GM21737 (cell line): ENCODE measurements around the gene TCP11X2.
"Not testable (repeated sequence)": the region's sequence is repeated elsewhere in the genome, so short reads cannot be mapped to it uniquely, and the experiment has no call there.

Source experiments
- ATAC-seq: cut with Tn5 transposase; IDR thresholded peaks from one replicate; pipeline ENCODE4 v1.9.1; 2021; ENCODE audit warnings: mild to moderate bottlenecking, moderate library complexity; ENCODE audit not compliant: unreplicated experiment

TCP11X2 gene

DNA sequence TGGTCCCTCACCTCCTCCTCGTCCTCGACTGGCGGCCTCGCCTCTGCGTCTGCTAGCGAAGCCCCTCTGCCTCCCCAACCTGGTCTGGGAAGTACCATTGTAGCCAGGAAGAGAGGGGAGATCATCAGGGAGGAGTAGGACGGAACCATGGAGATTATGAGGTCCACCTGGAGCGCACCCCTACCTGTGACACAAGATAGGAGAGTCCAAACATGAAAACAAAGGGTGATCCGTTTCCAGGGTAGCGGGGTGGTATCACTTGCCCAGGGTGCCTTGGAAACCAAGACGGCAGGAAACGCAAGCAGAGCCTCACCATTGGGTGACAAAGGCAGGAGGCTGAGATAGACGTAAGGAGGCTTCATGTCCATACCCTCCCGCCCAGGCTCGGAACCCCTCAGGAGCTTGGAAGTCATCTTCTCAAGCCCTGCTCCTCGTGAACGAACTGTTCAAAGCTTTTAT, at the start of gene TCP11X2:
TSS of gene TCP11X2 (minus strand) at position 51 of the 459 bp plus-strand sequence.
- ATAC-seq = not testable (repeated sequence)

DNA sequence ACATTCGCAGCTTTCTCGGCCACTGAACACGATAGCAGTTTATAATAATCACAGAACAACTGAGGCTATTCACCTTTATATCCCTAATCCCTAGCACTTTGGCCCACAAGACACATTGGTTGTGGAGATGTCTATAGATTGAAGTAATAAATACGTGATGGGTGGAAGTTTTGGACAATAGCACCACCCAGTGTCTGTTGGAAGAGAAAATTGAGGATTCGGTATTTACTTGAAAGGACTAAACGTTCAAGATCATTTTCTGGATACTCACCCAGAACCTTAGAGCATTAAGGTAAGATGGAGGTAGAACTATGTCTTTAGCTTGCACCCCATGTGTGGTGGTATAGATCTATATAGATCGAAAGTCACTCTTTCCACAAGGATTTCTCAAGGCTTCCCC, 45.7 kb upstream of the TCP11X2 start:
- ATAC-seq = no peak

DNA sequence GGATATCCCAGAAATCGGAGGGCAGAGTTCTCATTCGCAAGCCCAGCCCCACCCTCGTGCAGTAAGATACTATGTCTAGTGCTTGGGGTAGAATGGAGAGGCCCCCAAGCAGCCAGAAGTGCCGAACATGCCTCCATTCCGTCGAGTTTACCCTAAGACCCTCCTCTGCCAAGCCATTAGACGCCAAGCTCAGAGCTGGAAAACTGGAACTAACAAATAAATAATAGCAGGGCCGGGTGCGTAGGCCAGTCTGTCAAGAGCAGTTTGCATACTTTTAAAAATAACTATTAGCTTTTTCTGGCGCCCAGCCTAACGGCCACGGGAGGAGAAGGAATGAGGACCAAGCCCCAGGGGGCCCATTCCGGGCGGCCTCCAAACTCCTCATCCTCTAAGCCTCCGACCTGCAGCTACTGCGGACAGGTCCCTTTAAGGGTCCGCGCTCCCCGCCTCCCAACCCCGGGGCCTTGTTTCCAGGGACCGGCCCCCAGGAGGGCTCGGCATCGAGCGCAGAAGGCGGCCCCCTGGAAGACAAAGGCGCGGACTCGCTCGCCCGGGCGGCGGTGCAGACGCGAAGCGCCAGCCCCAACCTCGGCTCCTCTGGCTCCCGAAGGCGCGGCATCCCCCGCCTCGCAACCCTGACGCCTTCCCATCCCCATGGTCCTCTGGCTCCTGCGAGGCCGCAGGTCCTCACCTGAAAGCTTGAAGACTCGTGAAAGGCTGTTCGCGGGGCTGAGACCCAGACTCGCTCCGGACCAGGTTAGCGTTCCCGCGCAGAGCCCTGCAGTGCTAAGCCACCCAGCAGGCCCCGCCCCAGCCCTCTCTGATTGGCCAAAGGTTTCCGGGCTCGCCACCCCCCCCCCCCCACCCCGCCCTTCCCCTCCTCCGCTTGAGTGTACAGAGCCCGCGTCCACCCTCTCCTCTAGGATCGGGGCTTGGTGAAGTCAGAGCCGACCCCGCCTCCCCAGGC, 44.6 kb upstream of the TCP11X2 start, which contains the start of gene TMSB15A:
TSS of gene TMSB15A (minus strand) at position 765 of the 967 bp plus-strand sequence.
- ATAC-seq = peak; percentile 81

DNA sequence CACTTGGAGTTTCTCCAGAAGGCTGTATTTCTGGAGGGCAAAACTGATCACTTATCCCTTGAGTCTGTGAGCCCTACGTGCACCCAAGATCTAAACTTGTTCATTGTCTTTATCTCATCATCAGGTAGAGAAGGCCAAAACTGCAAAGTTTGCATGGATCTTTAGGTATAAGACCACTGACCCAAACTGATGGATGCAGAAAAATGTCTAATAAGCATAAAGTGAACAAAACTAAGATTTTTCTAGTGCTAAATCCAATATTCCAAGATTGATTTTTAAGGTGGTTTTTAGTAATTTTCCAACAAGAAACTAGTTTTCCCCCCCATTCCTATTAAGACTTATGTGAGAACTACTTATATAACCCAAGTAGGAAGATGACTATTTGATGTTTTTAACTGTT, 42.9 kb upstream of the TCP11X2 start:
- no peak for ATAC-seq

DNA sequence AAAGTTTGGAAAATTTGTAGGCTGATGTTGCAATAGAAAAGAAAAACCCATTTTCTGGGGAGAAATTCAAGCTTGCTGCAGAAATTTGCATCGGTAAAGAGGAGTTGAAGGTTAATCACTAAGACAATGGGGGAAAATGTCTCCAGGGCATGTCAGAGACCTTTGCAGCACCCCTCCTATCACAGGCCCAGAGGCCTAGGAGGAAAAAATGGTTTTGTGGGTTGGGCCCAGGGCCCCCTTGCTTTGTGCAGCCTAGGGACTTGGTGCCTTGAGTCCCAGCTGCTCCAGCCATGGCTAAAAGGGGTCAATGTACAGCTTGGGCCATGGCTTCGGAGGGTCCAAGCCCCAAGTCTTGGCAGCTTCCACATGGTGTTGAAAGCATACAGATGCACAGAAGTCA, 27.1 kb upstream of the TCP11X2 start:
- no peak for ATAC-seq

DNA sequence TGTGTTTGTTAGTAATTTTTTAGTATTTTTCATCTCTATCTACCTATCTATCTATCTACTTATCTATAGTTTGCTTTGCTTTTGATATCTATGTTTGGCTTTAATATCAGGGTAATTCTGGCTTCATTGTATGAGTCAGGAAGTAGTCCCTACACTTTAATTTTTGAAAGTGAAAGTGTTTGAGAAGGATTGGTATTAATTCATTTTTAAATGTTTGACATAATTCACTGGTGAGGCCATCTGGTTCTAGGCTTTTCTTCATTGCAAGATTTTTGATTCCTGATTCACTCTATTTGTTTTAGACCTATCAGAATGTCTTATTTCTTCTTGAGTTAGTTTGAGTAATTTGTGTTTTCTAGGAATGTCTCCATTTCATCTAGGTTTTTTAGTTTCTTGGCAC, 20.2 kb upstream of the TCP11X2 start:
- no peak for ATAC-seq

DNA sequence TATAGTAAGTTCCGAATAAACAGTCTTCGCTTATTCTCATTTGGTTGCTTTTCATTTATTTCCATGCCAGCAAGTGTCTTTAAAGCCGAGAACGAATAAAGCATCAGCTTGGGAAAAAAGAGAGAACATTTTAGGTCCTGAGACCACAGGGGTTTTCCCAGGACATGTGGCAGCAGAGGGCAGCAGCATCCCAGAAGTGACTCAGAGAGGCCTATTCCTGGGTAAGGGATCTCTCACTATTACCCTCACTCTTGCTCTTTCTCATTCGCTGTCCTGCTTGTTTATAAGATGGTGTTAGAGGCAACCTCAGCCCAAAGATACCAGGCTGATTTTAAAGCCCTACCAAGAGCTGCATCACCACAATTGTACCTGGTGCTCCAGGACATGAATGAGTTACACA, 7.2 kb upstream of the TCP11X2 start:
- ATAC-seq = not testable (repeated sequence)

DNA sequence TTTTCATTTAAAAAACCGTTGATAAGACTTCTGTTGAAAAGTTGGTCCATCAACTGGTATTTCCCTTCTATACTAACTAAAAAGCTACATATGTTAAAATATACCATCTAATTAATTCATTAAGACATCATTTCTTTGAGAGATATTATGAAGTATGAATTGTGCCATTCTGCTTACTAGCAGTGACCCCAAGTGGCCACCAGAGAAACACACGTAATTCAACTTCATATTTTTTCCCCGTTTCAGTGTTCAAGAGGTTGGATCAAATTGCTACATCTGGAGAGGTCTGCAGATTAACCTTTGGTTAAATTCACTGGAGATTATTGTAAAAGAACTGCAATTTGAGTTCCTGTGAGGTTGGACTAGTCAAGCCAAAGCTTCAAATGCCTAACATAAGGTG, 1.4 kb downstream of the TCP11X2 start:
- ATAC-seq = not testable (repeated sequence)

DNA sequence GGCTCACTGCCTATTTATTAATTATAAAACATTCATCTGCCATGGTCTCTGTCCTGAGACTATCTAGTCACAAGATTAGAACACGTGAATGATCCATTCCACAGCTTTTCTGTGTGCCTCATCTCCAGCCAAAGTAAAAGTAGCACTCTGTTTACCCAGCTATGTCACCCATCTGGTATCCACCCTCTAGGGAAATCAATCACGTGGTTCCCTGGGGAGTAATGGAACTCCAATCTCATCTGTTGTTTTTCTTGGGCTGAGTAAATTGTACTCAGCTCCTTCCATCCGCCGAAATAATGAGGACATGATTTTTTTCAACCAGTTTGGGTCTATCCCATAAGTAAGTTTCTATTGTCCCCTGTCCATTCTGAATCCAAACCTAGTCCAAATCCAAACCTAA, 13.0 kb downstream of the TCP11X2 start:
- ATAC-seq = not testable (repeated sequence)

DNA sequence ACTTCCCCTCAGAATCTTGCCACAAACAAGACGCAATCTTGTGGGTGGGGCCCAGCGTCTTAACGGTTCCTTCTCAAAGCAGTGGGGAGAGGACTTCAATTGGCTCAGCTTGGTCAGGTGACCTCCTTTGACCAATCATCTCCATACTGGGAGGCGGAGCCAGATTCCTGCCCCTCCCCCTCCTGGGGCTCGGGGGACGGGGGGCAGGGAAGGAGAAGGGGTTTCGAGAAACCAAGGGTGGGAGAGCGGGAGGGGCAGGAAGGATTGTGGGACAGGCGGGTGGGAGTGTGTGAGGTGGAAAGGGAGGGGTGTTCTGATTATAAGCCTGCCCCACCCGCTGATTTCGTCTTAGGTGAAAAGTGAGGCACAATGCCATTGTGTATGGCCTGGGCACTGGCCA, 31.7 kb downstream of the TCP11X2 start, which contains the start of gene NXF2B:
TSS of gene NXF2B (minus strand) at position 101 of the 400 bp plus-strand sequence. CDS start 59,972 bp downstream, outside the sequence.
- not testable (repeated sequence) for ATAC-seq

DNA sequence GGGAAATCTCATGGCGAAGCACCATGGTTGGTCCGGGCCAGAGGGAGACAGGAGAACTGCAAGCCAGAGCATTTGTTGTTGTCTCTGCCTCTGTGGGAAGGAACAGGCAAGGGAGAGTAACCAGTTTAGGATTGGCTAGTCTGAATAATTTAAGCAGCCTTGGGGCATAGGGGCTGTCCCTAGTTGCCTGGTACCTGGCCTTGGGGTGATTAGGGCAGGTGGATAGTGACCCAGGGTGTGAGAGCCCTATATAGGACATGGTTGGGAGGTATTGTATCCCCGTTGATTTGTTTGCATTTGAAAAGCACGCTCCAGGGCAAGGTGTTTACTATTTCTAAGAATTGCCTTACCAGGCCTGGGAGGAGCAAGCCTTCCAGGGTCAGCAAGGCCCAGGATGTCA, 57.1 kb downstream of the TCP11X2 start:
- not testable (repeated sequence) for ATAC-seq
